Urinary bladder (tissue), 4 donors: ENCODE data around the gene YWHAG. TPM values are rescaled to one million over a fixed set of nuclear protein-coding genes. Genes with fewer than 3 reads are reported as not detected.

Experiments used
- DNase-seq: peaks from one replicate; pipeline ENCODE4 v3.0.0-alpha.2; 2015; ENCODE audit errors: extremely low spot score
- H3K27ac ChIP-seq: one replicate; pipeline ENCODE4 v1.5.1; 2013; ENCODE audit warnings: low read depth, mild to moderate bottlenecking, moderate library complexity
- H3K36me3 ChIP-seq: one replicate; pipeline ENCODE4 v1.6.1; 2013; ENCODE audit warnings: mild to moderate bottlenecking, moderate library complexity; ENCODE audit not compliant: insufficient read depth
- H3K4me1 ChIP-seq: one replicate; pipeline ENCODE4 v1.6.1; 2013; ENCODE audit warnings: mild to moderate bottlenecking, moderate library complexity; ENCODE audit not compliant: insufficient read depth
- H3K4me3 ChIP-seq: one replicate; pipeline ENCODE4 v1.5.1; 2013; ENCODE audit warnings: low read depth, low read length
- WGBS: extraction: QIAGEN DNeasy Blood & Tissue Kit; methylation state at CpG from one replicate; pipeline ENCODE4 v1.1.7; 2013; 5-methylcytosine and 5-hydroxymethylcytosine counted together
- polyA plus RNA-seq: library from polyadenylated mRNA; stranded (reverse); fragments of 200-250 nt; gene quantifications from one replicate; pipeline ENCODE4 v1.2.3, GENCODE V29; 2013
- total RNA-seq: library from RNA; depleted of rRNA; stranded (reverse); fragments of >200 nt; gene quantifications from one replicate; pipeline ENCODE4 v1.2.3, GENCODE V29; 2014
- donor health status: healthy with polysubstance abuse.
- donor health status: healthy.

The YWHAG gene
- total and polyA plus RNA-seq, 2 donors, result 55.0 to 95.5 TPM

- H3K4me3 ChIP-seq, result peak overlapping the region; percentile 58
- 64% methylated on average over 17 of the region's 17 CpGs for WGBS
- no peaks in the 10 kb centered on the region for H3K36me3 ChIP-seq
- H3K27ac ChIP-seq, result no peak overlapping the region
- no peak for DNase-seq
- no peaks in the 10 kb centered on the region for H3K4me1 ChIP-seq
These were observed 75.3 kb downstream of the YWHAG start for GRCh38 chr7:76283254-76284159.

GRCh38 chr7:76282344-76283253 is 76.2 kb downstream of the YWHAG start:
- no peak for DNase-seq
- peak overlapping the region; percentile 58 for H3K4me3 ChIP-seq
- 2% methylated on average over 90 of the region's 98 CpGs for WGBS
- H3K36me3 ChIP-seq, result no peaks in the 10 kb centered on the region
- H3K27ac ChIP-seq, result no peak overlapping the region
- no peaks in the 10 kb centered on the region for H3K4me1 ChIP-seq

- Histone ChIP-seq H3K4me1 (no peaks in the 10 kb centered on the region), H3K36me3 (no peaks in the 10 kb centered on the region), H3K27ac (no peak overlapping the region), H3K4me3 (peak overlapping the region; percentile 58)
- WGBS, result 1% methylated on average over 35 of the region's 36 CpGs
- DNase-seq, result no peak
These were observed 77.0 kb downstream of the YWHAG start for GRCh38 chr7:76281706-76282343.

GRCh38 chr7:76281006-76281705 is 77.6 kb downstream of the YWHAG start:
- WGBS, result 3% methylated on average over 55 of the region's 63 CpGs
- no peak for DNase-seq
- no peak overlapping the region for H3K27ac ChIP-seq

GRCh38 chr7:76280408-76280807 is 78.4 kb downstream of the YWHAG start:
- 14% methylated on average over 25 of the region's 25 CpGs for WGBS
- no peaks in the 10 kb centered on the region for H3K36me3 ChIP-seq
- no peaks in the 10 kb centered on the region for H3K4me1 ChIP-seq
- H3K4me3 ChIP-seq, result no peak overlapping the region
- no peak for DNase-seq
- H3K27ac ChIP-seq, result no peak overlapping the region

More at GRCh38 chr7:76281006-76281705, 77.6 kb downstream of the YWHAG start:
- Histone ChIP-seq H3K4me1 (no peaks in the 10 kb centered on the region), H3K4me3 (peak overlapping the region; percentile 58), H3K36me3 (no peaks in the 10 kb centered on the region)

- 91% methylated on average over 1 of the region's 1 CpG for WGBS
- no peaks in the 10 kb centered on the region for H3K4me1 ChIP-seq
These were observed 80.3 kb downstream of the YWHAG start for GRCh38 chr7:76278540-76278939.

More at GRCh38 chr7:76278540-76278939, 80.3 kb downstream of the YWHAG start:
- Histone ChIP-seq H3K4me3 (no peak overlapping the region), H3K36me3 (no peaks in the 10 kb centered on the region), H3K27ac (no peak overlapping the region)
- DNase-seq, result no peak

Other genes with a start within 250 kb of the YWHAG start
- 0.58 TPM for gene SRRM3, start 157.1 kb downstream of the YWHAG start, total RNA-seq
- 3.0 TPM for gene SRRM3, start 157.1 kb downstream of the YWHAG start, polyA plus RNA-seq
- 53.1 TPM for gene HSPB1, start 56.3 kb downstream of the YWHAG start, total RNA-seq
- gene HSPB1, start 56.3 kb downstream of the YWHAG start, polyA plus RNA-seq, result 2,722 TPM
- 0.37 TPM for gene SSC4D, start 50.7 kb upstream of the YWHAG start, total RNA-seq
- gene SSC4D, start 50.7 kb upstream of the YWHAG start, polyA plus RNA-seq, result 0.68 TPM
- 0.42 TPM for gene ZP3, start 66.0 kb upstream of the YWHAG start, total RNA-seq
- gene ZP3, start 66.0 kb upstream of the YWHAG start, polyA plus RNA-seq, result 1.1 TPM
- gene DTX2, start 102.7 kb upstream of the YWHAG start, total RNA-seq, result 7.8 TPM
- 20.2 TPM for gene DTX2, start 102.7 kb upstream of the YWHAG start, polyA plus RNA-seq
- gene UPK3B, start 151.6 kb upstream of the YWHAG start, total RNA-seq, result 23.6 TPM
- 11.8 TPM for gene UPK3B, start 151.6 kb upstream of the YWHAG start, polyA plus RNA-seq
- gene SPDYE16, start 184.3 kb upstream of the YWHAG start, total RNA-seq, result not detected
- gene SPDYE16, start 184.3 kb upstream of the YWHAG start, polyA plus RNA-seq, result 0.23 TPM